Measurements from ENCODE around the gene GBF1.

GBF1 gene

DNA sequence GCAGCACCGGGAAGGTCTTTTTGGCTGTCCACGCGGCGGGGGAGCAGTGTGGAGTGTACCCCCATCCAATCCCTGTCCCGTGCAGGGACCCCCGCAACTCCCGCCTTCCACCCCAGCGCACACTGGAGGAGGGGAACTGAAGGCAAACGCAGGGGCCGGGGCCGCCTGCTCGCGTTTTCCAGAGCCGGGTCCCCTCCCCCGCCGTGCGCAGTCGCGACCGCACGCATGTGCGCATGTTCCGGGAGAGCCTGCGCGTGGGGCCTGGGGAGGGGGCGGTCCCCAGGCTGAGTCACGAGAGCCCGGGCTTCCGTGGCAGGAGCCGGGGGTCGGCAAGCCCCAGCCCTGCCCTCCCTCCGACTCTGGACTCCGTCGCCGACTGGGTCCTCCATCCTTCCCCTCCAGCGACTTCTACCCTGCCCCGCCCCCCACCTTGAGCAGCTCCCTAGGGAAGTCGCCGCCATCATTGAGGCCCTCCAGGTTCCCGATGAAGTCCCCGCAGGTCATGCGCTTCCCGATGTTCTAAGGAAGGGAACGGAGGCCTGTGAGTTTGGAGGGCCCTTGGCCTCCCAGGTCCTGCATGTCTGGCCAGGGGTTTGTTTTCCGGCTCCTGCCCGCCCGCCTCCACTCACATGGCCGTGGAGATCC lies 165.2 kb downstream of the GBF1 start:
- no peak for DNase-seq (ENCODE audit: low read depth)

DNA sequence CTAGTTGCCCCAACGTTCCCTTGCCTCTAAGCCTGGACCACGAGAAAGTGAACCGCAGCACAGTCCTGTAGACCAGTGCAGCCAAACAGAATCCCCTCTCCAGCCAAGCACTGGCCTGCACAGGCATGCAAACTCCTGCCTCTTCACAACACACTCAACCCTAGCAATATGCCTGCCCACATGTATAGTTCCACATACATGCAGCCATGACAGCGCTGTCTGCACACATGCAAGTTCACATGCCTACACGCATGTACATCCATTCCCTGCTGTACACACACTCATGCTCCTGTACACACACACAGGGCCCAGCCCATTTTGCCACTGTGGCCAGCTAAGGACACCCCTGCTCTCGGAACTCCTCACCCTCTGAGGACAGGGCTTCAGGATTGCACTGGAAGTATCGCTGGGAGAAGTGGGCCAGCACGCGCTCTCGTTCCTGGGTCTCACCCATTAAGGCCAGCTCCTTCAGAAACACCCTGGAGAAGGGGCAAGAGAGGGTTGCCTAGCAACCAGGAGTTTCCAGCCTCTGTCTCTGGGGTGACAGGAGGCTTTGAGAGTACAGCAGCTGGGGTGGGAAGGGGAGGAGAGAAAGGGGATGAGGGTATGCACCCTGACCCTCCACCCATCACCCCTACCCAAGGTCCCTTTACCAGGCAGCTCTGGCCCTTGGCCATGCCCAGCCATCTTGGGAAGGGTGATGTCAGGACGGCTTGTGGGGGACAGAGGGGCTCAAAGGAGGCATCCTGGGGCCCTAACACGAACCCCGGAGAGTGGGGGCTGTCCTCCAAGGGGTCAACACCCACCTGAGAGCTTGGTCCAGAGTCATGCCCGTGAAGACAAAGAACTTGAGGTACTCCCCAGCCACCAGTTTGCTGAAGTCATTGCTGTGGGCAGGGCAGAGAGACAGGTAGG lies 166.3 kb downstream of the GBF1 start:
- no peak for DNase-seq (ENCODE audit: low read depth)

- no peak for DNase-seq (ENCODE audit: low read depth)
Measured at GRCh38 chr10:102412293-102412692, 167.0 kb downstream of the GBF1 start.

- DNase-seq (ENCODE audit: low read depth): no peak
Measured at GRCh38 chr10:102413053-102413705, 167.8 kb downstream of the GBF1 start.

DNA sequence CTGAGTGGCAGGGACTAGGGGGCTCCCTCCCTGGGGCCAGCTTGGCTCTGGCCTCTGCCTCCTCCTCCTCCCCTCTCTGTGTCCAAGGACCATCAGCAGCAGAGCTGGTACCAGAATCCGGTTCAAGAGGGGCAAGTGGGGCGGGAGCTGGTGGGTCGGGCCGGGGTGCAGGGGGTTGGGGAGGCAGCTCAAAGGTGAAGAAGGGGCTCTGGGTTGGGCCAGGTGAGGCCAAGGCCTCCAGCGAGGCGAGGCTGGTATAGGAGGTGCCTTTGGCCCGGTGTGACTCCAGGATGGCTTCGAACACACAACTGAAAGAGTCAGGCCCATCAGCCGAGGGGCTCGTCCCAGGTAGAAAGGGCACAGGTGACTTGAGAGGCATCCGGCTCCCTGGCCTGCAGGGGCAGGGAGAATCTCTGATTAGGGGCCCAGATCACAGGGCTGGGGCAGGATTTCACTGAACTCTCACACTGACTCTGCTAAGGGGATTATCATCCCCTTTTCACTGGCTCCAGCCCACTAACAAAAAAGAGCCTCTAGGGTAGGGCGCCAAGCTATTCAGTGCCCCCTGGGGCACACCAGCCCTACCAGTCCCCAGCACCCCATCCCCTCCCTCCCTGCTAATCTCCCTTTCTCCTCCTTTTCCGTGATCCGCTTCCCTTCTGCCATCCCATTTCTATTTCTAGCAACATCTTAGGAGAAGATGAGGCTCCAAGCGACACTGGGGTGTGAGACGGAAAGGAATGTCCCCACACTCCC lies 168.7 kb downstream of the GBF1 start:
- DNase-seq (ENCODE audit: low read depth): no peak

DNA sequence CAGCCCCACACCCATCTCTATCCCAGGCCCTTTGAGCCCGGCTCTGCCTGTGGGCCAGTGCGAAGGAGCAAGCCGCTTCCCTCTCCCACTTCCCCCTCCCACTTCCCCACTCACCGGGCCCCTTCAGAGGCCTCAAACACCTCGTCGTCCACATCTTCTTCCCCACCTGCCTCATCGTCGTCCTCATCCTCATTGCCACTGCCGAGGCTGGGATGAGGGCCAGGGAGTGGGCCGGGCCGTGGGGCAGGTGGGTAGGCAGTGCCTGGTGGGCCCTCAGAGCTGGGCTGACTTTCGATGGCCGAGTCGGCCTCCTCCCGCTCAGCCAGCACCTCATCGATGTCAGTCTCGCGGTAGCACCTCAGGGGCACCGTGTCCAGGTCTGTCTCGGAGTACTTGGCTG lies 169.4 kb downstream of the GBF1 start:
- DNase-seq (ENCODE audit: low read depth): no peak

DNA sequence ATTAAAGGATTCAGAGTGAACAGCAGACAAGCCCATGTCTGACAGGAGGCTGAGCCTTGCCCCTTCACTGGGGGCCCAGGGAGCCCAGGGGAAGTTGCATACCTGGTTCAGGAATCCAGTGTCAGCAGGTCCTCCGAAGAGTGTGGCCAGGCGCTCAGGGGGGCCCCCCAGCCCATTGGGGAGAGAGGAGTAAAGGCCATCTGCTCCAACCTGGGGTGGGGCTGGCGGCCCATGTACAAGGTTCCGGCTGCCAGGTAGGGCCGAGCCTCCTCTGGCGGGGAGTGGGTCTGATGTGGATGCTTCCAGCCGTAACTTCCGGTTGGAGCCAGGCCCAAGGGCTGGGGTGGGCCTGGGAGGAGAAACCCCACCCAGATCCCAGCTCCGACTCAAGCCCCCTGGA lies 171.0 kb downstream of the GBF1 start:
- no peak for DNase-seq (ENCODE audit: low read depth)

GRCh38 chr10:102416695-102417094 lies 171.4 kb downstream of the GBF1 start:
- DNase-seq (ENCODE audit: low read depth): no peak

- DNase-seq (ENCODE audit: low read depth): no peak
Measured at GRCh38 chr10:102418622-102419268, 173.4 kb downstream of the GBF1 start, which contains the start of gene PSD. Gene PSD, minus strand, starts transcription at chr10:102418785. Its CDS starts 1,747 bp downstream, at chr10:102417038.

DNA sequence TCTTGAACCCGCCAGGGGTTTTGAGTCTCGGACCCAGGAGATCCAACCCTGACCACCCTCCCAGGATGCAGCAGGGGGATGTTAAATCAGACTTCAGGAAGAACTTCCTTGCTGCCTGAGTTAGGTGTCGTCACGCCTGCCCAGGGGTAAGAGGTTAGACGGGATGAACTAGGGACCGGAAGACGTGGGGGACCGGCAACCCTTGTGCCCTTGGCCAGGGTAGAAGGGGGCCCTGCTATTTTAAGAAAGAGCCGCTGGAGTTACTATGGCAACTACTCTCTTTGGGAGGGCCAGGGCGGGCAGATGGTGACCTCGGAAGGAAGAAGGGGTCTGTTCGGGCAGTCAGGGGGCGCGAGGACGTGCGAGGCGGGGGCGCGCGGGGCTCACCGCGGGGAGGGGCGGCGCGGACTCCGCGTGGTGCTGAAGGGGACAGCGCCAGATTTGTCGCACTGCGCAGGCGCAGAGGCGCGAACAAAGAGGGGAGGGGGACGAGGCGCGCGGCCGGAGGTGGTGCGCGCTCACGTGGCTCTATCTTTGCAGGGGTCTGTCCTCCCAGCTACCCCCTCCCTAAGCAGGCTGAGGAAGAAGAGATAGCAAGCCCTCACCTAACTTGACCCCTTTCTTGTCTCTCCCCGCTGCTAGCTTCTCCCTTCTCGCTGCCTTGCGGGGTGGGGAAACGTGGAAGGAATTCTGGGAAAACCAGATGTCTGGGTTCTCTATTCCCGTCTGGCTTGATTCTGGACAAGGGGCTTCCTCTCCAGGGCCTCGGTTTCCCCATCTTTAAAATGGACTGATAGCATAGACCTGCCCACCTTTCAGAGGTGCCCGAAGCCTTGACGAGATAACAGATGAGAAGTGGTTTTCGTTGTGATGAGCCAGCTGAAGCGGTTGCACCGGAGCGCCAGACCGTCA lies 174.2 kb downstream of the GBF1 start:
- no peak for DNase-seq (ENCODE audit: low read depth)

DNA sequence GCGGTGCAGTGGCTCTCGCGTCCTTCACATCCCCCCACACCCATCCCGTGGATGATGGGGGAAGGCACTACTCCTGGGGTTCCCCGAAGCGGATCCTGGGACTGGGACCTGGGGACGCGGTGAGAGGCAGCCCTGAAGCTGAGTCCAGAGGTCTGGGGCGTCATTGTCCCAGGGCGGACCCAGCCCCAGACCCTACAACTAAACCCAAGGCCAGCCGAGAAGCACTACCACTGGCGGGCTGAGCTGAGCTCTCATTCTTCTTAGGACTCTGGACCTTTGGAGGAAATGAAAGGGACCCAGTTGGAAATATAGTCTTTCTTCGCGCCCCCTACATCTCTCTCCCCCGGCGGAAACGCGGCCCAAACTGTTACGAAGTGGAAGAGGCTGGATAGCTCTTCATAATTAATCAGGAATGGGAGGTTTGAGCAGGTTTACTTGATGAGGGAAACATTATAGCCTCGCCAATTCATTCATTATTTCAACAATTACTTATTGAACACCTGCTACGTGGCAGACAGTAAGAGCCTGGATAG lies 174.9 kb downstream of the GBF1 start:
- DNase-seq (ENCODE audit: low read depth): no peak

DNA sequence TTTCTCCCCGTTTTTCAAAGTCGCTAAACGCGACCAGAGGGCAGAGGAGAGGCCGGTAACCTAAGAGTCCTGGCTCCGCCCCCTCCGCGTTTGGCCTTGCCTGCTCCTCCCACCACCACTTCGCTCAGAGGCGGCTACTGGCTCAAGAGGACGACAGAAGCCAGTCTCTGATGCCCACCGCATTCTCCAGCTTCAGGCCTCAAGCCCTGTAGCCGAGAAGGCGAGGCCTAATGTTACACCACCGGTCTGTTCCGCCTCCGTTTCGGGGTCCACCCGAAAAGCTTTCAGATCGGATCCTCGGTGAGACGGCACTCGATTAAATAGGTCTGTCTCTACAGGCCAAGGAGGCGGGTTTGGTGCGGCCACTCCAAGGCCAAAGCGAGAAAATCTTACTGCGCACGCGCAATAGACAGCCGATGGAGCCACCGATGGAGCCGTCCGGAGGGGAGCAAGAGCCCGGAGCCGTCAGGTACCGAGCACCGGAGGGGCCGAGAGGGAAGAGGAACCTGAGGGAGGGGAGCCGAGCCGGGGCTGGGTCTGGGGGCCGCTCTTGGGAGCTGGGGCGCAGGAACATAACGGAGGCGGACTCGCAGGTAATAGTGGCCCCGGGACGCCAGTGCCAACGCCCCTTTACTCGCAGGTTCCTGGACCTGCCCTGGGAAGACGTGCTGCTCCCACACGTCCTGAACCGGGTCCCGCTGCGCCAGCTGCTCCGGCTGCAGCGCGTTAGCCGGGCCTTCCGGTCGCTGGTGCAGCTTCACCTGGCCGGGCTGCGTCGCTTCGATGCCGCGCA lies 175.6 kb downstream of the GBF1 start, which contains the start of gene FBXL15:
TSS of gene FBXL15 (plus strand) at position 123 of the 793 bp plus-strand sequence. CDS start at position 417, 294 bp downstream.
- DNase-seq (ENCODE audit: low read depth): peak; percentile 95

GRCh38 chr10:102421507-102421756 lies 176.1 kb downstream of the GBF1 start:
- DNase-seq (ENCODE audit: low read depth): no peak

DNA sequence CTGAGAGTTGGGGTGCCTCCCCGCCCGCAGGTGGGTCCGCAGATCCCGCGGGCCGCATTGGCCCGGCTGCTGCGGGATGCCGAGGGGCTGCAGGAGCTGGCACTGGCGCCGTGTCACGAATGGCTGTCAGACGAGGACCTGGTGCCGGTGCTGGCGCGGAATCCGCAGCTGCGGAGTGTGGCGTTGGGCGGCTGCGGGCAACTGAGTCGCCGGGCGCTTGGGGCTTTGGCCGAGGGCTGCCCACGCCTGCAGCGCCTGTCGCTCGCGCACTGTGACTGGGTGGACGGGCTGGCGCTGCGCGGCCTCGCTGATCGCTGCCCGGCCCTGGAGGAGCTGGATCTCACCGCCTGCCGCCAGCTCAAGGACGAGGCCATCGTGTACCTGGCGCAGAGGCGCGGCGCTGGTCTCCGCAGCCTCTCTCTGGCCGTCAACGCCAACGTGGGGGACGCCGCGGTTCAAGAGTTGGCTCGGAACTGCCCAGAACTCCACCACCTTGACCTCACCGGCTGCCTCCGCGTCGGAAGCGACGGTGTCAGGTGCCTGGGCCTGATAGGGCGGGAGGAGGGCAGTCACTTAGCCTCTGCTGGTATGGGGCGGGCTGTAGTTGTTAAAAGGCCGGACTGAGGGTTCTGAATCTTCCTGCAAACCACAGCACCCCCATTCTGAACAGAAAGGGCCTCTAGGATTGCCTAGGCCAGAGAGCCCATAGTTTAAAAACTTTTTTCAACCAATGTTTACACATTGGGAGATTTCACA lies 176.6 kb downstream of the GBF1 start:
- DNase-seq (ENCODE audit: low read depth): no peak

- DNase-seq (ENCODE audit: low read depth): peak; percentile 46
Measured at GRCh38 chr10:102422545-102423129, 177.3 kb downstream of the GBF1 start.

- no peak for DNase-seq (ENCODE audit: low read depth)
Measured at GRCh38 chr10:102423372-102423968, 178.1 kb downstream of the GBF1 start.

GRCh38 chr10:102424145-102424544 lies 178.8 kb downstream of the GBF1 start:
- DNase-seq (ENCODE audit: low read depth): no peak

- no peak for DNase-seq (ENCODE audit: low read depth)
Measured at GRCh38 chr10:102424916-102425315, 179.6 kb downstream of the GBF1 start.
